GM18907 (cell line): Measurements from ENCODE around the gene DRAXIN.

Experiments
- ATAC-seq: cut with Tn5 transposase; IDR thresholded peaks from one replicate; pipeline ENCODE4 v1.9.1; 2021; ENCODE audit warnings: mild to moderate bottlenecking, moderate library complexity; ENCODE audit not compliant: unreplicated experiment

Gene DRAXIN

DNA sequence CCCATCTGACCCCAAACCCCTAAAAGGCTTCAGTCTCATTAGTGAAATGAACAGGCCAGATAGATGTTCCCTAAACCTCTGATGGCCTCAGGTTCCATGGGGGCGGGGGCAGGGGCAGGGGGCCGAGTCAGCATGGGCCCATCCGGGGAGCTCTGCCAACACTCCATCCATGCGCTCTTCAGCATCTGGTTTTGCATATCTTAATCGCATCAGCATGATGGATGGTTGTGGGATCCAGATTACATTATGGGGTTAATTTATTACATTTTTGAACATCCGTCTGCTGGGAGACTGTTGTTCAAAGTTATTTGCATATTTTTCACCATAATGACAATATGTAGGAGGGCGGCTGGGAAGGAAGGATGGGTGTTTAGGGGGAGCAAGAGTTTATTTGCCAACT is 7.4 kb upstream of the DRAXIN start:
- ATAC-seq = no peak

GRCh38 chr1:11685210-11685752 is 6.2 kb upstream of the DRAXIN start:
- no peak for ATAC-seq

GRCh38 chr1:11688506-11688905 is 3.0 kb upstream of the DRAXIN start:
- ATAC-seq = no peak

- ATAC-seq = no peak
These were observed 861 bp upstream of the DRAXIN start for GRCh38 chr1:11690397-11691301.

DNA sequence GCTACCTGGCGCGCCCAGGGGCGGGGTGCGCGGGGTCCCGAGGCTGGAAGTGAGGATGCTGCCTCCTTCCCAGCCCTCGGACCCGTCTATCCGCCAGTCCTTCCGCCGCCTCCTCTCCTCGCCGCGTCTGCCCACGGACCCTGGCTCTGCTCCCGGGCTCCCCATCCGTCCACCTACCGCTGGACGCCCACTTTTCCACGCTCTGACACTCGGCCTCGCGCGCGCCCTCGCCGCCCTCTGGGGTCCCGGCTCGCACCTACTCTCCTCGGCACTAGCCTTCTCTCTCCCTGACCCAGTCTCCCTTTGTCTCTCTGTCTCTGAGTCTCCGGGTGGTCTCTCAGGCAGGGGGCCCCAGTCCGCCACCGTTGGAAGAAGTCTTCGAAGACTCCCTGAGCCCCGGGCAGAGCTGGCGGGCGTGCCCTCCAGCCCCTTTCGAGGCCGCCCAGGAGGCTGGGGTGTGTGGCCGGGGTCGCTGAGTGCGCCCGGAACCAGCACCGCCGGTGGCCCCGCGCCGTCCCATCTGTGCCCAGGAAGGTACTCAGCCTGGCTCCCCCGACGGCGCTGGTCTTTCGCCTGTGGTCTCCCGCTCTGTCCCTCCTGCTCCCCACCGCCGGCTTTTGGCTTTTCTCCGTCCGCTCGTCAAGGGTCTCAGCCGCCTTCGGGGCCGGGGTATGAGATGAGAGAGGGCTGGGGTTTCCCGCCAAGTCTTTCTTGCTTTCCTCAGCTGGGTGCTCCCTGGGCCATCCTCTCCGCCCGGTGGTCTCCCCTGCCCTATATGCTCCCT is 610 bp downstream of the DRAXIN start:
- ATAC-seq = no peak

DNA sequence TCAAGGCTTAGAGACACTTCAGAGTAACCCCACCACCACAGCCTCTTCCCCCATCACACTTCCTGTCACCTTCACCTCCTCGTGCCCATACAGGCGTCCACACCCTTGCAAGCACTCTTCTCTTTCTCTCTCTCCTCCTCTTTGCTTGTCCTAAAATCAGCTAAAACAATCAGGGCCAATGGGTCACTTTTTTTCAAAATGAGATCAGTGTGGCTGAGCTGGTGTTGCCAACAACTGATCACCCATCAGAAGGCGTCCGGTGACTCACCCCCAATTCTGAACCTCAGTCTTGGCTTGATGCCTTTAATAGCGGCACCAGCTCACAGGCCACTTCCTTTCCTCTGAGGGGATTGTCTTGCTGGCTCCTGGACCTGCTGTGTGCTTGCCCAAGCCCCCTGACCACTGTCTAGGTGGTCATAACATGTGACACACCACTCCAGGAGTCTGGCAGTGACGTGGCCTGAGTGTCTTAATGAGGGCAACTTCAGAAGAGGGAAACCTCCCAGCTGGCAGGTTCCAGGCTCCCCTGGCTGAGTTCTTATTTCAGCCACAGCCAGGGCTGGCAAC is 1.6 kb downstream of the DRAXIN start:
- ATAC-seq = no peak

GRCh38 chr1:11693917-11694316 is 2.4 kb downstream of the DRAXIN start:
- no peak for ATAC-seq

DNA sequence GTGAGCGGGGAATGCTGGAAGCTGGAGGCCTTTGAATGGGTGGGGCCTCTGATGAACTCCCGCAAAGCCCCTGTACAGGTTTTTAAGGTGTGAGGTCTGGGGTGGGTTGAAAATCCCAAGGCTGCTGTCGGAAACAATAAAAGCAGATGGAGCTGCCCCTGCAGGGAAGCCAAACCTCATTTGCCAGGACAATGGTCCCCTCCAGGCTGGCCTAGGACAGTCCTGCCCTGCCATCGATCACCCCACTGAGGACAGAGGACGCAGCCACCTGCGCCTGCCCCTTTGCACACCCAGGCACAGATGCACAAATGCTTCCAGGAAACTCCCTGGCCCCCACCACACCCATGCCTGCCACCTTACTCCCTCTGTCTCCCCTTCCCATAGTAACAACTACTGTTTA is 4.4 kb downstream of the DRAXIN start:
- no peak for ATAC-seq

- ATAC-seq = no peak
These were observed 5.8 kb downstream of the DRAXIN start for GRCh38 chr1:11697188-11697892.

DNA sequence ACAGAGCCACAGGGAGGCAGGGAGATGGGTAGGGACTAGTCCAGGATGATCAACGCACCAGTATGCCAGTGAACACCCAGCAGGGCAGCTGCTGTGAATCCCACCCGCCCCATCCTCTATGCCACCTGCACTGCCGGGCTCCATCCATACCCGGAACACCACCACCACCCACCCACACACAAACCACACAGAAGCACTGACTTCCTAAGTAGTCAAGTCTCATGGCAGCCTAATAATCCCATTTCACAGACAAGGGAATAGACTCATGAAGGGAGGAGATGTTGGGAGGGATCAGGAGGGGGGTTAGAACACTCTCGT is 6.3 kb downstream of the DRAXIN start:
- ATAC-seq = no peak

GRCh38 chr1:11700601-11701467 is 9.3 kb downstream of the DRAXIN start:
- no peak for ATAC-seq

DNA sequence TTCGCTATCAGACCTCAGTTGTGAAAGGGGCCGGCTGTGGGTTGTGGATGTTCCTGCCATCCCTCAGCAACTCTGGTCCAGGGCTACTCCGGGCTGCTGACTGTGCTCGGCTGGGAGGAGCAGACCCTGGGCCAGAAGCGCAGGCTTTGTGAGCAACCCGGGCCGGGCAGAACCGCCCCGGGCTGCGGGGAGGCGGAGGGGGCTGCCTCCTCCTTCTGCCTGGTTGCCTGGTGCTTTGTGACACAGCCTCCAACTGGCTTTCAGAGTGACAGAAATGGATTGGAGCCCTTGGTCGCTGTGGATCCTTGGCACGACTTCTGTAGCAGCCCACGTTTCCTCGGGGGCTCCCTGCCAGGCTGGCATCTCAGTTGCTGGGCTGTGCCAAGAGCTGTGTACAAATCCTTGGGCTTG is 10.0 kb downstream of the DRAXIN start:
- no peak for ATAC-seq

GRCh38 chr1:11701981-11702803 is 10.7 kb downstream of the DRAXIN start:
- no peak for ATAC-seq

- ATAC-seq = no peak
These were observed 12.1 kb downstream of the DRAXIN start for GRCh38 chr1:11703357-11704193.

GRCh38 chr1:11704194-11704529 is 12.7 kb downstream of the DRAXIN start:
- no peak for ATAC-seq

DNA sequence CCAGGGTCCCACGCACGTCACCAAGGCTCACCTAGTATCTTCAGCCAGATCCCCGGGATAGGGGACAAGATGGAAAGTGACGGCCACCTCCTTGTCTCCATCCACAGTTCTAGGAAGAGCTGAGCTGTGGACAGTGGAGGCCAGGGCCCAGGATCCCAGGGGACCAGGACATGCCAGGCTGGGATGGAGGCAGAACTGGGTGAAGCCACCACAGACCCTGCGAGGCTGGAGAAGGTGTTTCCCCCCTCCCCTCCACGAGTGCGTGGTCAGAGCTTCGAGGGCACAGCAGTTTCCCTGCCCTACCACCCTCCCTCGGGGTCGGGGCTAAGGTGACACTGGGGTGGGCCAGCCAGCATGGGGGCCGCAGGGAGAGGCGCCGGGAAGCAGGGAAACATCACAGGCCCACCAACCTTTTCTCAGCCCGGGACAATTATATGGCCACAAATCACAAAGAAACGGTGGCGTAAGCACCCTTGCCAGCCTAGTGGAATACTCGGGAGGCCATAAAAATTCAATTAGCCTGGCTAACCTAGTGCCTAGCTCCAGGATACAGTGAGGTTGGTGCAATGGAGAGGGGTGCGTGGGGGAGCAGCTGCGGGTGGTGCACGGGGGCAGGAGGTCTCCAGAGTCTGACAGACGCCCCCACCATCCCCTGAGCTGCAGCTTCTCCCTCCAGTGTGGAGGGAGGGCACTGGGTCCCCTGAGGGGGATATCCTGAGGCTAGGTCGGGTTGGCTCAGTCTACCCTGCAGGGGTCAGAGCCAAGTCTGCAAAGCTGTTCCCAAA is 13.4 kb downstream of the DRAXIN start:
- ATAC-seq = no peak

- no peak for ATAC-seq
These were observed 14.1 kb downstream of the DRAXIN start for GRCh38 chr1:11705596-11705995.

DNA sequence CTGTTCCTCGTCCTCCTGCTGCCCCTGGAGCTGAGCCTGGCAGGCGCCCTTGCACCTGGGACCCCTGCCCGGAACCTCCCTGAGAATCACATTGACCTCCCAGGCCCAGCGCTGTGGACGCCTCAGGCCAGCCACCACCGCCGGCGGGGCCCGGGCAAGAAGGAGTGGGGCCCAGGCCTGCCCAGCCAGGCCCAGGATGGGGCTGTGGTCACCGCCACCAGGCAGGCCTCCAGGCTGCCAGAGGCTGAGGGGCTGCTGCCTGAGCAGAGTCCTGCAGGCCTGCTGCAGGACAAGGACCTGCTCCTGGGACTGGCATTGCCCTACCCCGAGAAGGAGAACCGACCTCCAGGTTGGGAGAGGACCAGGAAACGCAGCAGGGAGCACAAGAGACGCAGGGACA is 14.8 kb downstream of the DRAXIN start:
- ATAC-seq = no peak
